HepG2 (cell line): ENCODE results near the gene HOXD12. TPM values are rescaled to one million over a fixed set of nuclear protein-coding genes. Genes with fewer than 3 reads are reported as not detected.

ENCODE experiments used
- ERF ChIP-seq: IDR thresholded peaks from 2 replicates; pipeline ENCODE4 v1.6.1; 2018; ENCODE audit warnings: missing biosample characterization, missing genetic modification reagents
- EZH2 ChIP-seq: conservative IDR thresholded peaks from 2 replicates; pipeline ENCODE4 v1.6.1; 2012; ENCODE audit warnings: mild to moderate bottlenecking, low read depth, low read length, moderate library complexity
- HNRNPLL ChIP-seq: fragments of 200-400 bp; formaldehyde crosslinking; IDR thresholded peaks from 2 replicates; pipeline ENCODE4 v1.6.1; 2017; ENCODE audit warnings: mild to moderate bottlenecking, low read depth, low read length; ENCODE audit not compliant: poor library complexity, severe bottlenecking
- HOXA3 ChIP-seq: sonication (generic); formaldehyde crosslinking; IDR thresholded peaks from 2 replicates; pipeline ENCODE4 v1.5.0; 2020; ENCODE audit warnings: missing genetic modification reagents
- HOXA9 ChIP-seq: sonication (generic); formaldehyde crosslinking; IDR thresholded peaks from 2 replicates; pipeline ENCODE4 v1.8.1; 2022; ENCODE audit warnings: missing genetic modification reagents, mild to moderate bottlenecking, moderate library complexity, borderline replicate concordance
- KDM4B ChIP-seq: sonication (generic); formaldehyde crosslinking; IDR thresholded peaks from 2 replicates; pipeline ENCODE4 v1.4.0; 2020; ENCODE audit warnings: missing genetic modification reagents
- MTF1 ChIP-seq: sonication (generic); formaldehyde crosslinking; IDR thresholded peaks from 2 replicates; pipeline ENCODE4 v1.5.0; 2020; ENCODE audit warnings: missing genetic modification reagents
- MTF2 ChIP-seq: sonication (generic); formaldehyde crosslinking; IDR thresholded peaks from 2 replicates; pipeline ENCODE4 v1.5.0; 2020; ENCODE audit warnings: missing genetic modification reagents, borderline replicate concordance
- NFATC3 ChIP-seq: sonication (generic); formaldehyde crosslinking; IDR thresholded peaks from 2 replicates; pipeline ENCODE4 v1.5.1; 2020; ENCODE audit warnings: mild to moderate bottlenecking, missing genetic modification reagents
- NFIC ChIP-seq: IDR thresholded peaks from 2 replicates; pipeline ENCODE4 v1.6.1; 2012; ENCODE audit warnings: mild to moderate bottlenecking, low read length, inconsistent platforms
- NR0B2 ChIP-seq: sonication (generic); formaldehyde crosslinking; IDR thresholded peaks from 2 replicates; pipeline ENCODE4 v1.4.0; 2020; ENCODE audit warnings: mild to moderate bottlenecking, missing genetic modification reagents
- RBAK ChIP-seq: sonication (generic); formaldehyde crosslinking; IDR thresholded peaks from 2 replicates; pipeline ENCODE4 v1.5.1; 2020; ENCODE audit warnings: mild to moderate bottlenecking, missing genetic modification reagents
- RORA ChIP-seq: sonication (generic); formaldehyde crosslinking; IDR thresholded peaks from 2 replicates; pipeline ENCODE4 v1.5.0; 2020; ENCODE audit warnings: mild to moderate bottlenecking, missing genetic modification reagents, moderate library complexity
- SMC3 ChIP-seq: IDR thresholded peaks from 2 replicates; pipeline ENCODE4 v1.6.1; 2011; ENCODE audit warnings: low read length, improper control_type of control experiment
- STAT6 ChIP-seq: sonication (generic); formaldehyde crosslinking; IDR thresholded peaks from 2 replicates; pipeline ENCODE4 v1.4.0; 2020; ENCODE audit warnings: missing genetic modification reagents, mild to moderate bottlenecking, borderline replicate concordance
- U2AF1 ChIP-seq: fragments of 200-400 bp; formaldehyde crosslinking; optimal IDR thresholded peaks from 2 replicates; pipeline ENCODE3; 2017; ENCODE audit warnings: mild to moderate bottlenecking, low read depth, low read length
- UBTF ChIP-seq: sonication (generic); formaldehyde crosslinking; IDR thresholded peaks from 2 replicates; pipeline ENCODE4 v1.4.0; 2020; ENCODE audit warnings: mild to moderate bottlenecking, missing genetic modification reagents
- YY1 ChIP-seq: IDR thresholded peaks from 2 replicates; pipeline ENCODE4 v1.6.1; 2011; ENCODE audit warnings: low read length, low read depth, moderate library complexity, mild to moderate bottlenecking; ENCODE audit not compliant: insufficient read depth, insufficient replicate concordance
- ZBTB37 ChIP-seq: sonication (generic); formaldehyde crosslinking; IDR thresholded peaks from 2 replicates; pipeline ENCODE4 v1.4.0; 2020; ENCODE audit warnings: mild to moderate bottlenecking, missing genetic modification reagents
- ZNF20 ChIP-seq: sonication (generic); formaldehyde crosslinking; IDR thresholded peaks from 2 replicates; pipeline ENCODE4 v1.4.0; 2020; ENCODE audit warnings: mild to moderate bottlenecking, moderate library complexity, missing genetic modification reagents
- ZNF274 ChIP-seq: sonication (generic); formaldehyde crosslinking; IDR thresholded peaks from 2 replicates; pipeline ENCODE4 v1.5.1; 2020; ENCODE audit warnings: mild to moderate bottlenecking, missing genetic modification reagents
- ZNF549 ChIP-seq: sonication (generic); formaldehyde crosslinking; IDR thresholded peaks from 2 replicates; pipeline ENCODE4 v1.5.0; 2020; ENCODE audit warnings: missing genetic modification reagents
- polyA plus RNA-seq, 8 experiments: library from polyadenylated mRNA; depleted of rRNA in 3 of 8; stranded (reverse) in 7 of 8; unstranded in 1 of 8; fragments of >200 nt; fragmentation: Illumina TruSeq in 4 of 8; extraction: Trizol in 4 of 8; gene quantifications; 2 replicates each; pipeline versions ENCODE4 v1.2.1 to v1.2.3, GENCODE V29; 2011 to 2016; ENCODE audit warnings: low read depth in 4 of 8, missing spikeins in 1 of 8, mixed read lengths in 1 of 8; ENCODE audit not compliant: insufficient read depth in 1 of 8
- total RNA-seq, 5 experiments: library from RNA; depleted of rRNA; stranded (reverse); fragments of >200 nt; fragmentation: Illumina TruSeq; extraction: Trizol; gene quantifications; 2 replicates each; pipeline ENCODE4 v1.2.3, GENCODE V29; 2016; ENCODE audit warnings: low read depth in 1 of 5

The HOXD12 gene
- total and polyA plus RNA-seq, 2 of the 13 experiments (the other 11 are each of a cell fraction or from before 2014, with no cell fraction given): not detected

- TF ChIP-seq UBTF (CRISPR knock-in tag): peak; percentile 55; the same call in 1 of the 2 replicates
- peak; percentile 87 for TF ChIP-seq ERF
- TF ChIP-seq NFATC3 (CRISPR knock-in tag): peak; percentile 76; the same call in 1 of the 2 replicates
- no peak for TF ChIP-seq NFIC
- no peak for TF ChIP-seq ZNF20
- no peak for TF ChIP-seq ZNF549 (CRISPR knock-in tag)
- TF ChIP-seq NR0B2: no peak
- peak; percentile 75 for TF ChIP-seq SMC3
- TF ChIP-seq HNRNPLL: peak; percentile 70
- TF ChIP-seq ZNF274 (CRISPR knock-in tag): peak; percentile 85
- peak; percentile 68 for TF ChIP-seq YY1
- no peak for TF ChIP-seq KDM4B (CRISPR knock-in tag)
- TF ChIP-seq EZH2: no peak
- TF ChIP-seq HOXA3 (CRISPR knock-in tag): peak; percentile 57; the same call in 1 of the 2 replicates
- TF ChIP-seq U2AF1: no peak
- TF ChIP-seq STAT6 (CRISPR knock-in tag): no peak
- TF ChIP-seq ZBTB37 (CRISPR knock-in tag): no peak
- no peak for TF ChIP-seq MTF1 (CRISPR knock-in tag)
- TF ChIP-seq RBAK (CRISPR knock-in tag): no peak
- no peak for TF ChIP-seq HOXA9 (CRISPR knock-in tag)
- TF ChIP-seq RORA (CRISPR knock-in tag): no peak
- TF ChIP-seq MTF2 (CRISPR knock-in tag): peak; percentile 81; the same call in 1 of the 2 replicates
Observed at GRCh38 chr2:176140513-176141317, 41.1 kb downstream of the HOXD12 start (continued).
